A549 (cell line): ENCODE measurements around the gene ST6GAL1.

Source experiments
- CBX8 ChIP-seq: fragments of 200-600 bp; sonication (generic); IDR thresholded peaks from 2 replicates; pipeline ENCODE4 v1.6.1; 2016
- CEBPB ChIP-seq, 2 experiments: fragments of >200 bp in 1 of 2; sonication (Bioruptor Twin) in 1 of 2; formaldehyde crosslinking in 1 of 2; IDR thresholded peaks; 2 replicates each; pipeline ENCODE4 v1.6.1; 2012 to 2016
- GATA3 ChIP-seq: IDR thresholded peaks from 2 replicates; pipeline ENCODE4 v1.6.1; 2012; ENCODE audit warnings: borderline replicate concordance
- PHF8 ChIP-seq: fragments of 200-600 bp; sonication (generic); IDR thresholded peaks from 2 replicates; pipeline ENCODE4 v1.6.1; 2016; ENCODE audit warnings: low read depth, mild to moderate bottlenecking, antibody characterized with exemption, moderate library complexity, borderline replicate concordance
- POLR2A ChIP-seq: IDR thresholded peaks from 2 replicates; pipeline ENCODE4 v1.6.1; 2012; ENCODE audit warnings: mild to moderate bottlenecking, low read length
- TF ChIP-seq, protein P1 (sequence below): fragments of >200 bp; sonication (Bioruptor Twin); formaldehyde crosslinking; IDR thresholded peaks from 3 replicates; pipeline ENCODE4 v1.5.1; 2016
- TF ChIP-seq, protein P2 (sequence below): IDR thresholded peaks from 2 replicates; pipeline ENCODE4 v1.6.1; 2012; ENCODE audit warnings: low read depth, borderline replicate concordance

DNA sequence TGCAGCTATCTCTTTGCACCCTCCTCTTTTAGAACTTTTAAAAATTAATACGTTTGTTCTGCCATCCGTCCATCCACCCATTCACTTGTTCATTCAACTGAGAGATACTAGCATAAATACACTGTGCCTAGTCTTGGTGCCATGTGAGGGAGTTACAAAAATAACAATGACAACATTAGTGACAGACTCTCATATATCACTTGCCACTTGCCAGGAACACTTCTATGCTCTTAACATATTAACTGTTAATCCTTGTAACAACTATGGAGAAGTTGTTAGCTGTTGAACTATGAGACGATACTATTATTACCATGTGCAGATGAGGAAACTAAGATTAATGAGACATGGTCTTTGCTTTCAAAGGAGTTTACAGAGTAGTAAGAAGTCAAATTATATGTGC lies 175.4 kb downstream of the ST6GAL1 start:
- TF ChIP-seq, protein P1, sequence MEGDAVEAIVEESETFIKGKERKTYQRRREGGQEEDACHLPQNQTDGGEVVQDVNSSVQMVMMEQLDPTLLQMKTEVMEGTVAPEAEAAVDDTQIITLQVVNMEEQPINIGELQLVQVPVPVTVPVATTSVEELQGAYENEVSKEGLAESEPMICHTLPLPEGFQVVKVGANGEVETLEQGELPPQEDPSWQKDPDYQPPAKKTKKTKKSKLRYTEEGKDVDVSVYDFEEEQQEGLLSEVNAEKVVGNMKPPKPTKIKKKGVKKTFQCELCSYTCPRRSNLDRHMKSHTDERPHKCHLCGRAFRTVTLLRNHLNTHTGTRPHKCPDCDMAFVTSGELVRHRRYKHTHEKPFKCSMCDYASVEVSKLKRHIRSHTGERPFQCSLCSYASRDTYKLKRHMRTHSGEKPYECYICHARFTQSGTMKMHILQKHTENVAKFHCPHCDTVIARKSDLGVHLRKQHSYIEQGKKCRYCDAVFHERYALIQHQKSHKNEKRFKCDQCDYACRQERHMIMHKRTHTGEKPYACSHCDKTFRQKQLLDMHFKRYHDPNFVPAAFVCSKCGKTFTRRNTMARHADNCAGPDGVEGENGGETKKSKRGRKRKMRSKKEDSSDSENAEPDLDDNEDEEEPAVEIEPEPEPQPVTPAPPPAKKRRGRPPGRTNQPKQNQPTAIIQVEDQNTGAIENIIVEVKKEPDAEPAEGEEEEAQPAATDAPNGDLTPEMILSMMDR = no peak
- TF ChIP-seq POLR2A = no peak
- TF ChIP-seq PHF8 = no peak
- no peak for TF ChIP-seq GATA3
- TF ChIP-seq CBX8 = no peak
- TF ChIP-seq, protein P2, sequence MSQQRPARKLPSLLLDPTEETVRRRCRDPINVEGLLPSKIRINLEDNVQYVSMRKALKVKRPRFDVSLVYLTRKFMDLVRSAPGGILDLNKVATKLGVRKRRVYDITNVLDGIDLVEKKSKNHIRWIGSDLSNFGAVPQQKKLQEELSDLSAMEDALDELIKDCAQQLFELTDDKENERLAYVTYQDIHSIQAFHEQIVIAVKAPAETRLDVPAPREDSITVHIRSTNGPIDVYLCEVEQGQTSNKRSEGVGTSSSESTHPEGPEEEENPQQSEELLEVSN = no peak
- no peak for TF ChIP-seq CEBPB (IDR thresholded peaks at IDR 0.05)
